GM18508 (cell line): ENCODE data around the gene CCDC183.

Source experiments
- ATAC-seq: cut with Tn5 transposase; IDR thresholded peaks from one replicate; pipeline ENCODE4 v1.9.1; 2021; ENCODE audit warnings: moderate number of reproducible peaks; ENCODE audit not compliant: insufficient read depth, unreplicated experiment

The CCDC183 gene

GRCh38 chr9:136846376-136847087 is 50.4 kb downstream of the CCDC183 start:
- ATAC-seq = no peak

- ATAC-seq = no peak
Measured at GRCh38 chr9:136847088-136847825, 51.1 kb downstream of the CCDC183 start.

DNA sequence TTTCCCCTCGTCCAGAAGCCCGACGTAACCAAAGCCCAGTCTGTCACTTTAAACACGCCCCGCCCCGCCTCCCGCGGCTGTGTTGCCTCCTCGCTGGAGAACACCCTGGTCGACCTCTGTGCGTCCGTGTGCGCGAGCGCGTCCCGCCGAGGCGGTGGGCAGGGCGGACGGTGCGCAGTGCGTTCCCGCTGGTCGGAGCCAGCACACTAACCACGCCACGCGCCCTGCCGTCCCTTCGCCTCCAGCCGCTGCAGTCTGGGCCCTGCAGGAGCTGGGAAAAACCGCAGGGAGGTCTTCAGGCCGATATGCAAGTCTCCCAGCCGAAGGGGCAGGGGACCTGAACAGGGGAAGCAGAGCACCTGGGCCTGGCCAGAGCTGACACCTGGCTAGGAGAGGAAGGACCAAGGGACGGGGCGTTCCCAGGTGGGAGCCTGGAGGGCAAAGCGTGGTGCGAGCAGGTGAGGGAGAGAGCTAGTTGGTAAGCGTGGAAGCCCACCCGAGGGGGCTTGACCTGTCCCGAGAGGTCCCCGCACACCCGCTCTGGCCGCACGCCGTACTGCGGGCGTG is 51.8 kb downstream of the CCDC183 start:
- ATAC-seq = no peak

- no peak for ATAC-seq
Measured at GRCh38 chr9:136848393-136849037, 52.4 kb downstream of the CCDC183 start.

GRCh38 chr9:136849038-136849959 is 53.2 kb downstream of the CCDC183 start, which contains the start of gene PHPT1:
PHPT1 (plus strand) TSS chr9:136849409; CDS start chr9:136849431, 22 bp downstream.
- ATAC-seq = peak; percentile 58

DNA sequence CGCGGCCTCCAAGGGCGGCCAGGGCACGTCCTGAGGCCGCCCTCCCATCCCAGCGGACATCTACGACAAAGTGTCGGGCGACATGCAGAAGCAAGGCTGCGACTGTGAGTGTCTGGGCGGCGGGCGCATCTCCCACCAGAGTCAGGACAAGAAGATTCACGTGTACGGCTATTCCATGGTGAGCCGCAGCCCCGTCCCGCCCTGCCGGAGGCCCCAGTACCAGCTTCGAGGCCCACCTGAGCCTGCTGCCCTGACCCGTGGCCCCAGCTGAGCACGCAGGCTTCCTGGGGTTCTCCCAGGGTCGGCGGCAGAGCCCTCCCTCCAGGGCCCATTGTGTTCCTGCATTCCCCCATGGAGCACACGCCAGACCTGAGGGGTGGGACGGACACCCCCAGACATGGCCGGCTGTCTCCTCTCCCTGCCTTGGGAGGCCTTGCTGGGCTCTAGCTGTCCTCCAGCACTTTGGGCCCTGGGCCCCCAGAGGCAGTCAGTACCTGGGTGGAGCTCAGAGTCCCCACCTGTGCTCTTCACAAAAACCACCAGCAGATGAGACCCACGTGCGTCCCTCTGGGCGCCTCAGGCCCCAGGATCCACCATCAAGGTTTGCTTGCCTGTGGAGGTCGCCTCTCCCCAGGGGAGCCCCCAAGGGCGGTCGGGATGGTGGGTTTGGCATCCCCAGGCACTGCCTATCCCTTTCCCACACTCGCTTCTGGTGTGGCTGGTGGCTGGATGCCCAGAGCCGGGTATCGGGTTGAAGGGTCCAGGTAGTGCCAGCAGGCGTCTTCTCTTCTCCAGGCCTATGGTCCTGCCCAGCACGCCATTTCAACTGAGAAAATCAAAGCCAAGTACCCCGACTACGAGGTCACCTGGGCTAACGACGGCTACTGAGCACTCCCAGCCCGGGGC is 54.1 kb downstream of the CCDC183 start:
- ATAC-seq = no peak

DNA sequence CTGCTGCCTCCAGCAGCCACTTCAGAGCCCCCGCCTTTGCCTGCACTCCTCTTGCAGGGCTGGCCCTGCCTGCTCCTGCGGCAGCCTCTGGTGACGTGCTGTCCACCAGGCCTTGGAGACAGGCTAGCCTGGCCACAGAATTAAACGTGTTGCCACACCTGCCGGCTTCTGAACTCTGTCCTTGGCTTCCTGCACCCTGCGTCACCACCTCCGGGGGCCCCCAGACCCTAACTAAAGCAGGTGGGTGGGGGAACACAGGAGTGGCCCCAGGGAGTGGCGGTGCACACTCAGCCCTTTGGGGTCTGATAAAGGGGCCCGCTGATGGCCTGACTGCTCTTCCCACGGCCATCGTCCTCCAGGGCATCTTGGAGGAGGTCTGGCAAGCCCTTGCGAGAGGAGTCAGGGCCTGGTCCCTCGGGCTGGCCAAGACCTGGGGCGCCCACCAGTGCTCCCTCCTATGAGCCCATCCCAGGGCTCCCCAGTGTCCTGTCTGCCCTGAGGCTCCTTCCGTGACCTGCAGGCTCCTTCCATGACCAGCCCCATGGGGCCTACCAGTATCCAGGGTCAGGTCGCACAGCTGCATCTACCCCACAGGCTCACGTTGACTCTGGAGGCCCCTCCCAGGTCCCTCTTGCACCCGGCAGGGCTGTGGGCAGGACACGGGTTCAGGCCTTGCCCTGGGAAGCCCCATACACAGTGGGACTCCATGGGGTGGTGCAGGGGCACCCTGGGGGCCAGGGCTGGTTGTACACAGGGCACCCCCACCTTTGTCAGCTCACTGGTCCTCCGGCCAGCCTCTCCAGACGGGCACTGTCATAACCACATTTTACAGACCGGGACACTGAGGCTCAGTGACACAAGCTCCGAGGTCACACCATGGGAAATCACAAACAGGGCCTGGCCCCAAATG is 55.0 kb downstream of the CCDC183 start:
- ATAC-seq = no peak

GRCh38 chr9:136851941-136852663 is 56.0 kb downstream of the CCDC183 start, which contains the start of gene MAMDC4:
MAMDC4 (plus strand) TSS chr9:136852346; CDS start chr9:136852417, 71 bp downstream.
- ATAC-seq = no peak

DNA sequence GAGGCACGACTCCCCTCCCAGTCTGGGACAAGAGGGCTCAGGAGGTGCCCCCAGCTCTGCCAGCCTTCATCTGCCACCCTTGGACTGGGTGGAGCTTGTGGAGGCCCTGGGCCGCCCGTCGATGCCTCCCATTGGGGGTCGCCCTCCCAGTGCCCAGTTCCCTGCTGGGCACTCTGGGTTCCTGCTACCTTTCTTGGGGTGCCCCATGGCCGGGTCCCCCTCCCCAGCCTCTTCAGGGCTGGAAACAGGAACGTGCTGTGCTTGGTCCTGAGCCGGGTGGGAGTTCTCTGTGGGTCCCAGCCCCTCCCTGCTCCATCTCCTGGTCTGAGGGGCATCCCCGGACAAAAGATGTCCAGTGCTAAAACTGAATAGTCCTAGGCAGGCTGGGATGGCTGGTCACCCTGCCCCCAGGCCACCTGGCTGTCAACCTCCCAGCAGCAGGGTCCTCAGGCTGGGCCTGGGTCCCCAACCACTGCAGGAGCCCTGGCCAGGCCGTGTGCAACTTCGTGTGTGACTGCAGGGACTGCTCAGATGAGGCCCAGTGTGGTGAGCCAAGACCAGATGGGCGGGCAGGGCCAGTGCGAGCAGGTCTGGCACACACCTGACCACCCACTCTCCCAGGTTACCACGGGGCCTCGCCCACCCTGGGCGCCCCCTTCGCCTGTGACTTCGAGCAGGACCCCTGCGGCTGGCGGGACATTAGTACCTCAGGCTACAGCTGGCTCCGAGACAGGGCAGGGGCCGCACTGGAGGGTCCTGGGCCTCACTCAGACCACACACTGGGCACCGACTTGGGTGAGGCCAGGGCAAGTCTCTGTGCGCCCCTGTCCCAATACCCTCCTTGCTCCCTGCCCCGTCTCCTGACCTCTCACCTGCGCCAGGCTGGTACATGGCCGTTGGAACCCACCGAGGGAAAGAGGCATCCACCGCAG is 56.8 kb downstream of the CCDC183 start:
- no peak for ATAC-seq

DNA sequence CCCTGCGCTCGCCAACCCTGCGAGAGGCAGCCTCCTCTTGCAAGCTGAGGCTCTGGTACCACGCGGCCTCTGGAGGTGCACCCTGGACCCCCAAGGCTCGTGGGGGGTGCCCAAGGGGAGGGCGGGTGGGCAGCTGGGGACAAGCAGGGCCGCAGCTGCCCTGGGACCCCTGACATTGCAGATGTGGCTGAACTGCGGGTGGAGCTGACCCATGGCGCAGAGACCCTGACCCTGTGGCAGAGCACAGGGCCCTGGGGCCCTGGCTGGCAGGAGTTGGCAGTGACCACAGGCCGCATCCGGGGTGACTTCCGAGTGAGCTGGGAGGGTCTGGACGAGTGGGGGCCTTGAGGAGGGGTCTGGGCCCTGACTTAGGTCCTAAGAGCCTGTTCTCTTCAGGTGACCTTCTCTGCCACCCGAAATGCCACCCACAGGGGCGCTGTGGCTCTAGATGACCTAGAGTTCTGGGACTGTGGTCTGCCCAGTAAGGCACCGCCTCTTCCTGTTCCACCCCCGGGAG is 57.5 kb downstream of the CCDC183 start:
- ATAC-seq = no peak

DNA sequence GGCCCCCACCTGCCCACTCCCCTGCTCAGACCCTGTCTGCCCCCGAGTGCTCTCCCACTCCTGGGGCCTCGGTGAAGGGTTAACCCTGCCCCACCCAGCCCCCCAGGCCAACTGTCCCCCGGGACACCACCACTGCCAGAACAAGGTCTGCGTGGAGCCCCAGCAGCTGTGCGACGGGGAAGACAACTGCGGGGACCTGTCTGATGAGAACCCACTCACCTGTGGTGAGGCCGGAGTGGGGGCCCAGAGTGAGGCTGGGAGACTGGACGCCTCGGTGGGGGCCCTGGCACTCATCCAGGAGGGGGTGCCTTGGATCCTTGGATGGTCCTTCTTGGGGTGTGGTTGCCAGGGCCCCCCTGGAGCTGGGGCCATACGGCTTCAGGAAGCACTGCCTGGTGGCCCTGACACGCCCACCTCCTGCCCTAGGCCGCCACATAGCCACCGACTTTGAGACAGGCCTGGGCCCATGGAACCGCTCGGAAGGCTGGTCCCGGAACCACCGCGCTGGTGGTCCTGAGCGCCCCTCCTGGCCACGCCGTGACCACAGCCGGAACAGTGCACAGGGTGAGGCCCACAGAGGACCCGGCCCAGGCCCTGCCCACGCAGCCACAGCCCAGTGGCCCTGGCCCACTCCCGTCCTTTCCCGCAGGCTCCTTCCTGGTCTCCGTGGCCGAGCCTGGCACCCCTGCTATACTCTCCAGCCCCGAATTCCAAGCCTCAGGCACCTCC is 58.1 kb downstream of the CCDC183 start:
- ATAC-seq = no peak

DNA sequence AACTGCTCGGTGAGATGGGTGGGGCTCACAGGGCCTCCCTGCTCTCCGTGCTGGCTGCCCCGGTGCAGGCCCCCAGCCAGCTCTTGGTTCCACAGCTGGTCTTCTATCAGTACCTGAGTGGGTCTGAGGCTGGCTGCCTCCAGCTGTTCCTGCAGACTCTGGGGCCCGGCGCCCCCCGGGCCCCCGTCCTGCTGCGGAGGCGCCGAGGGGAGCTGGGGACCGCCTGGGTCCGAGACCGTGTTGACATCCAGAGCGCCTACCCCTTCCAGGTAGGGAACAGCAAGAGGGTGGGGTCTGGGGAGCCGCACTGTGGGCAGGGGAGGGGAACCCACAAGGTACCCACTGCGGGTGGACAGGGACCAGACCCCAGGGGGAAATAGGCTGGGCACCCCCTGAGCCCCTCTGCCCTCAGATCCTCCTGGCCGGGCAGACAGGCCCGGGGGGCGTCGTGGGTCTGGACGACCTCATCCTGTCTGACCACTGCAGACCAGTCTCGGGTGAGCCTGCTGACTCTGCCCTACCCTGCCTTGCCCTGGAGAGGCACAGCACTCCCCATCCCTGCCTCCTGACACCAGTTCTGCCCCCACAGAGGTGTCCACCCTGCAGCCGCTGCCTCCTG is 58.8 kb downstream of the CCDC183 start:
- ATAC-seq = no peak

- ATAC-seq = no peak
Measured at GRCh38 chr9:136855461-136856078, 59.4 kb downstream of the CCDC183 start.

DNA sequence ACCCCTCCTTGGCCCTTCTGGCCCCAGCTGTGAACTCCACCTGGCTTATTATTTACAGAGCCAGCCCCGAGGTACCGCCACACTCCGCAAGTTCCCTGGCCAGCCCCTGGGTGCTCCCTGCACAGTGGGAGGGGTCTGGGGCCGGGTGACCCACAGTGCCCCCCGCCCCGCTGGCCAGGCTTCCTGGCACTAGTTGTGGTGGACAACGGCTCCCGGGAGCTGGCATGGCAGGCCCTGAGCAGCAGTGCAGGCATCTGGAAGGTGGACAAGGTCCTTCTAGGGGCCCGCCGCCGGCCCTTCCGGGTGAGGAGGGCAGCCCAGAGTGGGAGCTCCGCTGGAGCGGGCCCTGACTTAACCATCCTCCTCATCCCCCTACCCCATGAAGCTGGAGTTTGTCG is 59.9 kb downstream of the CCDC183 start:
- ATAC-seq = no peak
